HG02759 (cell line): ENCODE measurements around the gene ACCS.

ENCODE experiments used
- ATAC-seq: cut with Tn5 transposase; IDR thresholded peaks from one replicate; pipeline ENCODE4 v1.9.1; 2021; ENCODE audit warnings: mild to moderate bottlenecking, moderate library complexity; ENCODE audit not compliant: unreplicated experiment

ACCS gene

GRCh38 chr11:44065841-44066731 lies at the start of gene ACCS:
ACCS (plus strand) TSS chr11:44066270; CDS start chr11:44067628, 1,358 bp downstream.
- peak; percentile 95 for ATAC-seq

GRCh38 chr11:44016546-44017442 lies 49.3 kb upstream of the ACCS start:
- no peak for ATAC-seq

GRCh38 chr11:44017443-44018126 lies 48.5 kb upstream of the ACCS start:
- ATAC-seq: no peak

- ATAC-seq: no peak
Observed at GRCh38 chr11:44018127-44018521, 47.9 kb upstream of the ACCS start.

GRCh38 chr11:44018829-44019228 lies 47.2 kb upstream of the ACCS start:
- ATAC-seq: no peak

GRCh38 chr11:44024977-44025376 lies 41.1 kb upstream of the ACCS start:
- no peak for ATAC-seq

GRCh38 chr11:44025727-44026126 lies 40.3 kb upstream of the ACCS start:
- no peak for ATAC-seq

GRCh38 chr11:44028401-44028800 lies 37.7 kb upstream of the ACCS start:
- no peak for ATAC-seq

GRCh38 chr11:44028816-44029506 lies 37.1 kb upstream of the ACCS start:
- no peak for ATAC-seq

GRCh38 chr11:44029507-44029845 lies 36.6 kb upstream of the ACCS start:
- ATAC-seq: no peak

- no peak for ATAC-seq
Observed at GRCh38 chr11:44029977-44030911, 35.8 kb upstream of the ACCS start.

GRCh38 chr11:44030996-44031395 lies 35.1 kb upstream of the ACCS start:
- no peak for ATAC-seq

GRCh38 chr11:44031549-44031948 lies 34.5 kb upstream of the ACCS start:
- ATAC-seq: no peak

- no peak for ATAC-seq
Observed at GRCh38 chr11:44032299-44033085, 33.6 kb upstream of the ACCS start.

- no peak for ATAC-seq
Observed at GRCh38 chr11:44033411-44033850, 32.6 kb upstream of the ACCS start.

GRCh38 chr11:44033856-44034255 lies 32.2 kb upstream of the ACCS start:
- no peak for ATAC-seq

GRCh38 chr11:44034639-44035038 lies 31.4 kb upstream of the ACCS start:
- ATAC-seq: no peak

- peak; percentile 77 for ATAC-seq
Observed at GRCh38 chr11:44036811-44037657, 29.0 kb upstream of the ACCS start.
